Epidermal melanocyte (primary cell): Measurements from ENCODE around the gene ACD.
"Not testable (repeated sequence)": the region's sequence is repeated elsewhere in the genome, so short reads cannot be mapped to it uniquely, and the experiment has no call there.

ENCODE experiments used
- DNase-seq: peaks from one replicate; pipeline ENCODE4 v3.0.0; 2011; ENCODE audit warnings: low spot score; ENCODE audit not compliant: insufficient read length

The ACD gene

DNA sequence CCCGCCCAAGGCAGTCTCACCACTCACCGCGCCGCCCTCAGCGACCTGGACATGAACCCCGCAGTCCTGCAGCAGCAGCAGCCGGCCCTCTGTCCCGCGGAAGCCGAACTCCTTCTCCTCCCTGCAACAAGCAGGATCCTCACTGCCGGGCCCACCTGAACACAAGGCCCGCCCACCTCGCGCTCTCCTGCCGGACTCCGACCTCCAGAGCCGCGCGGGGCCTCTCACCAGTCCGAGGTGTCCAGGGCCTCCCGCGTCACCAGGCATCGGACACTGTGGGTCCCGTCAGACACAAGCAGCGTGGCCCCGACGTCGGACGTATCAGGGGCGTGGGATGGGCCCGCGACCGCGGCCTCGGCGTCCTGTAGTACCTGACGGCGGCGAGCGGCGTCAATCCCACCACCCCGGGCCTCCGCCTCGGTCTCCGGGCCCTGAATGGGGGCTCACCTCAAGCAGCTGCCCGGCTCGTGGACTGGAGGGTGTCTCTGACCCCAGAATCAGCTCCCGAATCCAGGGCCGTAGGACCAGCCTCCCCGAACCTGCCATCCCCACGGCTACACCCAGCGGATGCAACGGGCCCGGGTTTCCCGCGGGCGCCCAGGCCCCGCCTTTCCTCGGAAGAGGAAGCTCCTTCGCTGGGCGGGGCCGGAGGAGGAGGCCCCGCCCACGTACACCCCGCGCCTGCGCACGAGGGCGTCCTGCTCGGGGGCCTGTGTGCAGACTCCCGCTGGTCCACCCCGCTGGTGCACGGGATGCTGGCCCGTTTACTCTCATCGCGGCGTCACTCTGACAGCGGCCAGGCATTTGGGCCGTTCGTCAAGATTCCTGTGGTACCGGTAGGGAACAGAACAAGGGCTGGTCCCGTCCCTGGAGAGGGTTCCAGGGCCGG is at the start of gene ACD:
Gene ACD, minus strand, starts transcription at position 586 of the 889 bp plus-strand sequence. Its CDS starts 40 bp downstream, at position 546.
- DNase-seq = peak; percentile 100

DNA sequence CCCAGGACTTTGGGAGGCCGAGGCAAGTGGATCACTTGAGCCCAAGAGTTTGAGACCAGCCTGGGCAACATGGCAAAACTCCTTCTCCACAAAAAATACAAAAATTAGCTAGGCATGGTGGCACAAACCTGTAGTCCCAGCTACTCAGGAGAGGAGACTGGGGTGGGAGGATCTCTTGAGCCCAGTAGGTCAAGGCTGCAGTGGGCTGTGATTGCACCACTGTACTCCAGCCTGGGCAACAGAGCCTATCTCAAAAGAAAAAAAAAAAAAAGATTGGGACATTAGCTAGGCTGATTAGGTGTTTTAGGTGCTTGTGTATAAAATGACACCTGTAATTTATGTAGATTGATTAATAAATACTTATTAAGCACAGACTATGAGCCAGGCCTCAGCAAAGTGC is 49.0 kb upstream of the ACD start:
- no peak for DNase-seq

DNA sequence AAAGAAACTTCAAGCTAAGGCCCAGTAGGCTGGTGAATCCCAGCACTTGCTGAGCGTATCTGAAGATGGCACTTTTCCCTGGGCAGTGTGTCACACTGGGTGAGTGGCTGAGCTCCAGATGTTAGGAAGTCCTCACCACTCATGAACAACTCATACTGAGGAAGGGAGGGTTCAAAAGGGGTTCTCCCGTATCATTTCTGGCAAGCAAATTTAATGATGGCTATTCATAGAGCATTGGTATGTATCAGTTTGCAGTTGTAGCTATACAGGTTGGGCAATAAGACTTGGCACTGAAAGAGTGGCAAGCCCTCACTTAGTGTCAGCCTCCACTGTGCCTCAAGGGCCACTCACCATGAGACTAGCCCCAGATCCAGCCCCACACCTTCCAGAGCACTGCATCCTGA is 48.3 kb upstream of the ACD start:
- DNase-seq = no peak

DNA sequence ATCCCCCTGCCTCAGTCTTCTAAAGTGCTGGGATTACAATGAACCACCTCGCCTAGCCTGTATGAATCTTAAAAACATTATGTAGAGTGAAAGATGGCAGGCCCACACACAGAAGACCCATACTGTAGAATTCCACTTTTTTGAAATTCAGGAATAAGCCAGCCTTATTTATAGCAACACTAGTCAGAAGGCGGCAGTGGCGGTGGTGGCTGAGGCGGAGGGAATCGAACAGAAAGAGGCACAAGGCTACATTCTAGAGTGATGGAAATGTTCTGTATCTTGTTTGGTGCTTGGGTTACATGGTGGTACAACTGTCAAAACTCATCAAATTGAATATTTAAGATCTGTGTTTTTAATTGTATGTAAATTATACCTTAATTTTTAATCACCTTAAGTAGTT is 47.7 kb upstream of the ACD start:
- no peak for DNase-seq

DNA sequence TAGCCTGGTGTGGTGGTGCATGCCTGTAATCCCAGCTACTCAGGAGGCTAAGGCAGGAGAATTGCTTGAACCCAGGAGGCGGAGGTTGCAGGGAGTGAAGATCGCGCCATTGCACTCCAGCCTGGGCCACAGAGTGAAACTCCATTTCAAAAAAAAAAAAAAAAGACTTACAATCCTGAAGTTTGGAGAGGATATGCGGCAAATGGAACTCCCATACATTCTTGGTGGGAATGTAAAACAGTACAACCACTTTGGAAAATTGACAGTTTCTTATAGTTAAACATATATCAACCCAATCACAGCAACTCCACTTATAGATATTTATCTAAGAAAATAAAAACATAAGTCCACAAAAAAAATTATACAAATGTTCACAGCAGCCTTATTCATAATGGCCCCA is 47.1 kb upstream of the ACD start:
- no peak for DNase-seq

DNA sequence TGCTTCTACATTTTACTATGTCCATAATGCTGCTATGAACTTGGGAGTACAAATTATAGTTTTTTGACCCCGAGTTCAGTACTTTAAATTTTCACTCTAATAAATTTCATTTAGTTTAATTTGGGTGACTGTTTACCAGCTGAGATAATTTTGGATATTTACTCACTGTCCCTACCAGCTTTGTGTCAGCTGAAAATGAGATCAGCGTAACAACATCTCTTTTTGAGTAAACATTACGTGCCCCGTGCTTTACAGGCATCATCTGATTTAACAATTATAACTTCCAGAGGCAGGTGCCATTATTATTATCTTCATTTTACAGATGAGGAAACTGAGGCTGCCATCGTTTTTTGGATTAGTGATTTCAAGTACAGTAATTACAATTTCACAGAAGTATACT is 44.0 kb upstream of the ACD start:
- DNase-seq = no peak

DNA sequence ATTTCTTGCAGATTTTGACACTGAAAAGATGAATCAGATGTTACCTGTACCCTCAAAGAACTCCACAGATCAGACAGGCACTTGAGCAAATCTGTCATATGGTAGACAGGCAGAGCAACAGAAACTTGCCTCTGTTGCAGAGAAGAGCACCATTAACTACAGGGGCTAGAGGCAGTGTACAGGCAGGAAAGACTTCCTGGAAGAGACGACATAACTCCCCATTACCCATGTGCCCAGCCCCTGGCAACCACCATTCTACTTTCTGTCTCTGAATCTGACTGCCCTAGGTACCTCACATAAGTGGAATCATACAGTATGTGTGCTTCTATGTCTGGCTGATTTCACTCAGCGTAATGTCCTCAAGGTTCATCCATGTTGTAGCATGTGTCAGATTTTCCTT is 43.6 kb upstream of the ACD start:
- no peak for DNase-seq

DNA sequence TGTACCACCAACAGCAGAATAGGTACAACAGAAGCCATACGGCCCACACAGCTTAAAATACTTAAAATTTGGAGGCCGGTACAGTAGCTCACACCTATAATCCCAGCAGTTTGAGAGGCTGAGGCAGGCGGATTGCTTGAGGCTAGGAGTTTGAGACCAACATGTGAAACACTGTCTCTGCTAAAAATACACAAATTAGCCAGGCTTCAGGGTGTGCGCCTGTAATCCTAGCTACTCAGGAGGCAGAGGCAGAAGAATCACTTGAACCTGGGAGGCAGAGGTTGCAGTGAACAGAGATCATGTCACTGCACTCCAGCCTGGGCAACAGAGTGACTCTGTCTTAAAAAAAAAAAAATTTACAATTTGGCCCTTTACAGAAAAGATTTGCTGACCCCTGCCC is 42.1 kb upstream of the ACD start:
- DNase-seq = no peak

DNA sequence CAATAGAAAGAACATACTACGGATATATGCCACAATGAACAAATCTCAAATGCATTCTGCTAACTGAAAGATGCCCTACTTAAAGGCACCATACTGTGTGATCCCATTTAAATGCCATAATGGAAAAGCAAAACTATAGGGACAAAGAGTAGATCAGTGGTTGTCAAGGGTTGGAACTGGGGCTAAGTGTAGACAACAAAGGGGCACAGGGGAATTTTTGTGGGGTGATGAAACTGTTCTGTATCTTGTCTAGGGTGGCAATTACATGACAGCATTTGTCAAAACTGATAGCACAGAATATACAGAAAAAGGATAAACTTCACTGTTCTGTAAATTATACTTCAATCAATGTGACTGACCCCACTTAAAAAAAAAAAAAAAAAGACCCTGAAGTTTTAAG is 41.4 kb upstream of the ACD start:
- DNase-seq = no peak

DNA sequence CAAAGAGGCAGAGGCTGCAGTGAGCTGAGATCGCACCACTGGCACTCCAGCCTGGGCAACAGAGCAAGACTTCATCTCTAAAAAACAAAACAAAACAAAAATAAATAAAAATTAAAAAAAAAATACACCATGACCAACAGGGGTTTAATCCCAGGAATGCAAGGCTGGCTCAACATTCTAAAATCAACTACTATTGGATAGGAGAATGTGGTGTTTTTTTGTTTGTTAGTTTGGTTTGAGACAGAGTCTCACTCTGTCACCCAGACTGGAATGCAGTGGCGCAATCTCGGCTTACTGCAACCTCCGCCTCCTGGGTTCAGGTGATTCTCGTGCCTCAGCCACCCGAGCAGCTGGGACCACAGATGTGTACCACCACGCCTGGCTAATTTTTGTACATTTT is 39.2 kb upstream of the ACD start:
- DNase-seq = no peak

DNA sequence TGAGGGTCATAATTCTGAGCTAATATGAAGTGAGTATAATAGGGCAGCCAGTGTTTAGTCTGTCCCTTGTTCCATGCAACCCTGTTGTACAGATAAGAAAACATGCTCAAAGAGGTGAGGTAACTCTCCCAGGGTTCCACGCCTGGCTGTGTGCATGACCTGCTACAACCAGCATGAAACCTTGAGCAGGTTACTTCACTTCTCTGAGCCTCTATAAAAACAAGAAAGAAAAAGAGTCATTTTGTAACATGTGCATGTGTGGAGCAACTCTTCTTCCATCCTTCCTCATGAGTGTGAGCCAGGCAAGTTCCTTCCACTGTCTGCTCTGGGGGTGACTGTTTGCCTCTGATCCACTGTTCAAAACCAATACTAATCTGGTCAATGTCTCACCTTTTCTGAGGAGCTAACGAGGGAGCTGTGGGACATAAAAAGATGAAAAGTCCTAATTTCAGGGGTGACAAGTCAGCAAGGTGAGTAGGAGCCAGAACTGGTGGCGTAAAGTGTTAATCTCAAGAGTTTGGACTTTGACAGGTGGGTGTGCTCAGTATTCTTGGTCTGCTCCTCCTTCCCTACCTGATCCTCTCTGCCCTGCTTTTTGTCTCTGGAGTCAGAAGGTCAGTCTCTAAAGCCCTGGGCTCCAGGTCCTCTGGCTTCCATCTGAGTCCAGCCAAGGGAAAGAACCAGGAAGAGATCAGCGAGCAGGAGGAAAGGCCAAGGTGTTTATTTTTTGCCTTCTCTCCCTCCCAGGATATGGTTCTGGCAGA is 37.5 kb upstream of the ACD start:
- DNase-seq = no peak

DNA sequence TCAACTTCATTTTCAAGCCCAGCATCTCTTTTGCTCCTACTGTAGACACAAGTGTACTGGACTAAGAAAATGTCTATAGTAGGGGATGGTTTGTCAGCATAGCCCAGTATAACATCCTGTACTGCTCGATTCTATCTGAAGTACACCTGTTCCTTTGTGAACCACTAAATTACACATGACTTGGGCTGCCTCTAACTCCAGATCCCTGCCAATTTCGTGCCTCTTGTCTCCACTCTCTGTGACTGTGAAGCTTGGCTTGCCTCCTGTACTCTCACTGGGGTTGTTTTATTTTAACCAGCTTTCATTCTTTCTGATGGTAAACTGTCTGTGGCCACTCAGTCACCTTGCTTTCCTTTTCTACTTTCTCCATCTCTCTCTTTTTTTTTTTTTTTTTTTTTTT is 34.6 kb upstream of the ACD start:
- DNase-seq = no peak

DNA sequence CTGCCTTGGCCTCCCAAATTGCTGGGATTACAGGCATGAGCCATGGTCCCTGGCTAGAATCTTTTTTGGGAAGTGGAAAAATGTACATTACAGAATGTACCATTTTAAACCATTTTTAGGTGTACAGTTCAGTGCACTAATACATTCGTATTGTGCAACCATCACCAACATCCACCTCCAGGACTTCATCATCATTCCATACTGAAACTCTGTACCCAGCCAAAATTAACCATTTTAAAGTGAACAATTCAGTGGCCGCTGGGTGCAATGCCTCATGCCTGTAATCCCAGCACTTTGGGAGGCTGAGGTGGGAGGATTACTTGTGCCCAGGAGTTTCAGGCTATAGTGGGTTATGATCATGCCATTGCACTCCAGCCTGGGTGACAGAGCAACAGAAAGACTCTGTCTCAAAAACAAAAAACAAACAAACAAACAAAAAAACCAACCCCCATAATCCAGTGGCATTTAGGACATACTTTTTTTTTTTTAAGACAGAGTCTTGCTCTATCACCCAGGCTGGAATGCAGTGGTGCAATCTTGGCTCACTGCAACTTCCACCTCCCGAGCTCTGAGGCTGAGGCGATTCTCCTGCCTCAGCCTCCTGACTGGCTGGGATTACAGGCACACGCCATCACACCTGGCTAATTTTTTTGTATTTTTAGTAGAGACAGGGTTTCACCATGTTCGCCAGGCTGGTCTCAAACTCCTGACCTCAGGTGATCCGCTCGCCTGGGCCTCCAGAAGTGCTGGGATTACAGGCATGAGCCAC is 33.6 kb upstream of the ACD start:
- not testable (repeated sequence) for DNase-seq

DNA sequence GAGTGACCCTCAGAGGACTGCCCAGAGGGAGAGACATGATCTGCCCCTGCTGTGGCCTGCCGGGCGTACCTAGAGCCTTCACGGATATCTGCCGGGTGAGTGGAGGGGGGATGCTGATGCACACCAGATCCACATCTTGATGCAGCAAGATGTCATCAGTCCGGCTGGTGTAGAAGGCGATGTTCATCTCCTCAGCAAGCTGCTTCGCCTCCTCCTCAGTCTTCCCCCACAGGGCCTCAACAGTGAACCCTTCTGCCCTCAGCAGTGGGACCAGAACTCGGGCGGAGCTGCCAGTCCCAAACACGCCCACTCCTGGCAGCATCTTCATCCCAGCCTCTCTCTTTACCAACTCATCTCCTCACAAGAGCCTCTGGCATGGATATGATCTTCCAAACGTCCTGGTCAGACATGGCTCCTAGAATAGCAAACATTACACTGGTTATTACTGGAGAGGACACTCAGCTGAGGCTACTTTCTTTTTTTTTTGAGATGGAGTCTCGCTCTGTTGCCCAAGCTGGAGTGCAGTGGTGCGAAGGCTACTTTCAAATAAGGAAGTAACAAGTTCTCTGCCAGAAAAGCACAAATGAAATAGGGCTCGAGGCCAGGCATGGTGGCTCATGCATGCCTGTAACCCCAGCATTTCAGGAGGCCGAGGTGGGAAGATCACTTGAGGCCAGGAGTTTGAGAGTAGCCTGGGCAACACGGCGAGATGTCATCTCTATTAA is 25.5 kb upstream of the ACD start:
- no peak for DNase-seq

DNA sequence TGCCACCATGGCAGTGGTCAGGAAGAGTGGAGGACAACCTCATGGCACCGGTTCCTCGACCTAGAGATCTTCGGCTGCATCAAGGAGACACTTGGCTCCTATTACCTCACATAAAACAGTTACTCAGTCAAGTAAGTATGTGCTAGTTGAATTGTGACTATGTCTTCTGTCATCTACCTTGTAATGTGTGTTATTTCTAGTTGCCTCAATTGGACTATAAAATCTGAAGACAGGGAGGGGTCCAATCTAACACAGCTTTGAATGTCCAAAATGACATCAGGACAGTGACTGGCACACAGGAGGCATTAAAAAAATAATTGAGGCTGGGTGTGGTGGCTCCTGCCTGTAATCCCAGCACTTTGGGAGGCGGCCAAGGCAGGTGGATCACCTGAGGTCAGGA is 23.7 kb upstream of the ACD start:
- DNase-seq = no peak

DNA sequence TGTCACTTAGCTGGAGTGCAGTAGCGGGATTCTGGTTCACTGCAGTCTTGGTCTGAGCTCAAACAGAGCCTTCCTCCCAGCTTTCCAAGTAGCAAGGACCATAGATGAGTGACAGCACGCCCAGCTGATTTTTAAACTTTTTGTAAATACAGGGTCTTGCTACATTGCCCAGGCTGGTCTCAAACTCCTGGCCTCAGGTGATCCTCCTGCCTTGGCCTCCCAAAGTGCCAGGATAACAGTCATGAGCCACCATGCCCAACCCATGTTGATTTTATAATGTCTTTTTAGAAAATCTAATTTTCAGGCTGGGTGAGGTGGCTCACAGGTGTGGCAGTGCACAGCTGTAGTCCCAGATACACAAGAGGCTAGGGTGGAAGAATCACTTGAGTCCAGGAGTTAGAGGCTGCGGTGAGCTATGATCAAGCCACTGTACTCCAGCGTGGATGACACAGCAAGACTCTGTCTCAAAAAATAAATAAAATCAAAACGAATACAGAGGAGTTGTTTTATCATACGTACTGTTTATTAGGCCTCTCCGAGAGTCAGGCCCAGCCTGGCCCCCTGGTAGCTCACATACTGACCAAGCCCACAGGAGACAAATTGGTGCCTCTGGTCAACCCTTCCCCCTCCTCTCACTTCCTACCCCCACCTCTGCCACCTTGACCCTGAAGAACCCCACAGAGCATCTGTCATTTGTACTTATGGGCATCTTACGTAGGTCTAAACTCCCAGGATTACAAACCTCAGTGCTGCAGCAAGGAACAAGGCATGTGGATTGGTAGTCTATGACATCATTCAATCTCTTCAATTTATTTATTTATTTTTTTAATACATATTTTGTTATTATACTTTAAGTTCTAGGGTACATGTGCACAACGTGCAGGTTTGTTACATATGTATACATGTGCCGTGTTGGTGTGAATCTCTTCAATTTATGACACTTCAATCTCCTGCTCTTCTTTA is 20.2 kb upstream of the ACD start:
- DNase-seq = no peak

DNA sequence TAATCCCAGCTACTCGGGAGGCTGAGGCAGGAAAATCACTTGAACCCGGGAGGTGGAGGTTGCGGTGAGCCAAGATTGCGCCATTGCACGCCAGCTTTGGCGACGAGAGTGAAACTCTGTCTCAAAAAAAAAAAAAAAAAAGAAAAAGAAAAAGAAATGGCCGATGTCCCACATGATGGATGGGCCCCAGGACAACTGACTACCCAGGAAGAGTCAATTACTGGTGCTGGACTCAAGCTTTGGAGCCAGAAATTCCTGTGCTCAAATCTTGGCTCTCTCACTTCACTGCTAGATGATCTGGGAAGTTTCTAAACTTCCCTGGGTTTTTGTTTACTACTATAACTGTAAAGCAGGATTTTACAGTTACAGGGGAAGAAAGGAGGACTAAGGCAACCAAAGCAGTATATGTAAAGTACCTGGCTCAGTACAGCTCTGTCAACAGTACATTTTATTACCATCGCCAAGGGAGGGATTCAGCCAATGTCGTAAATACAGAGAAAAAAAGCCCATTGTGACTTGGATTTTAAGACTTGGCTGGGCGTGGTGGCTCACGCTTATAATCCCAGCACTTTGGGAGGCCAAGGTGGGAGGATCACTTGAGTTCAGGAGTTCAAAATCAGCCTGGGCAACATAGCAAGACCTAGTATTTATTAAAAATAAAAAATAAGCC is 18.4 kb upstream of the ACD start:
- DNase-seq = no peak

DNA sequence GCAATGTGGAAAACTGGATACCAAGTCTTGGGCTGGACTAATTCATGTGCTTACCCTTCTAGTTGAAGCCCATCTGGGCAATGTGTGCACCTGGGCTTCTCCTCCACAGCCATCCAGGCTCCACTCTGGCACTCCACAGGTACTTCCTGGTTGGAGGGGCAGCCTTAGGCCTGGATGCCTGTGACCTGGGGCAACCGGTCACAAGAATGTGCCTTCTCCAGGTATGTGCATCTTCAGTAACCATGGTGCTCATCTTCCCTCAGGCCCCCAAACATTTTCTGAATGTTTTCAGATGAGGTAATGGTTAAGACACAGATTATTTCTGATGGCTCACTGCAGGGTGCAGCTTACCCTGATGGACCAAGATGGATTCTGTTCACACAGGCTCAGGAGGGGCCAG is 17.7 kb upstream of the ACD start:
- no peak for DNase-seq

DNA sequence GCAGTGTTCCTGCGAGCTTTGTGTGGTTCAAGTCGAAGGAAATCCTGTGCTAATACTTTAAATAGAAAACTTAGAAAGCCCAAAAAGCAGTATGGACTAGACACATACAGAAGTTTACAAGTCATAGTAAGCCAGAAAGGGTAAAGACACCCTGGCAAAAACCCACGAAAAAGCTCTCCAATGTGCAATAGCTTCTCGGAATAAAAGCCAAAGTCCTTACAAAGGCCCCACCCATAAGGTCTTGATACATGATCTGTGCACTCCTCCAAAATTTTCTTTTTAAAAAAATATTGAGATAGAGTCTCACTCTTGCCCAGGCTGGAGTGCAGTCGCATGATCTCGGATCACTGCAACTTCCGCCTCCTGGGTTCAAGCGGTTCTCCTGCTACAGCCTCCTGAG is 16.9 kb upstream of the ACD start:
- no peak for DNase-seq

DNA sequence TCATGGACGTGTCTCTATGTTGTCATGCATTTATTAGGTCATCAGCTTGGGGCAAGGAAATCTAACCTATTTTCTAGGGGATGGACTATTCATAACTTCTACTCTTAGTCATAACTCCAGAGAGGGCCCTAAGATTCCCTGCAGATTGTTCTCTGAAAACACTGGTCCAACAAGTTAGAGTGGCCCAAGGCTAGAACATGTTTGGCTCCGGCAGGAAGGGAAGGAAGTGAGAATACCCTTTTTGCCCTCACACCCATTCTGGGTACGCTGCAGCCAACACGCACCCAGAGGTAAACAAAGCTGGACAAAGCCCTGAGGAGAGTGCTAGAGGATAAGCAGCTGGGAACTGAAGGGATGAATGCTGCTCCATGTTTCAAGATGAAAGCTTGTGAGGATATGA is 16.5 kb upstream of the ACD start:
- no peak for DNase-seq
